Common myeloid progenitor, CD34-positive (primary cell): ENCODE measurements around the gene FAM135A.
"Not testable (repeated sequence)": the region's sequence is repeated elsewhere in the genome, so short reads cannot be mapped to it uniquely, and the experiment has no call there.

Experiments used
- CTCF ChIA-PET: fragments of 350-600 bp; sonication (Branson Sonifier 250); formaldehyde crosslinking; loops from one replicate; lab custom pipeline; 2021; ENCODE audit warnings: antibody characterized with exemption; lab: Charles Lee
- POLR2A ChIA-PET: fragments of 350-600 bp; sonication (Branson Sonifier 250); formaldehyde crosslinking; loops from one replicate; lab custom pipeline; 2021; ENCODE audit warnings: antibody characterized with exemption; lab: Charles Lee
- DNase-seq, 3 donors: peaks; one replicate each; pipeline versions ENCODE4 v3.0.0 to v3.0.0-alpha.2; 2013
- H3K27ac ChIP-seq, 2 experiments: 1 replicate in 1 of 2; 2 replicates in 1 of 2; pipeline ENCODE4 v1.7.0; 2013; ENCODE audit warnings: inconsistent platforms in 2 of 2, low read length in 2 of 2, mild to moderate bottlenecking in 2 of 2, low read depth in 1 of 2, moderate library complexity in 1 of 2; ENCODE audit not compliant: severe bottlenecking in 2 of 2, insufficient read depth in 1 of 2, poor library complexity in 1 of 2
- H3K27me3 ChIP-seq, 5 experiments: replicated peaks in 2 of 5; 1 replicate in 3 of 5; 2 replicates in 2 of 5; pipeline versions ENCODE4 v1.6.1 to v1.7.0; 2013; ENCODE audit warnings: low read length in 4 of 5, mild to moderate bottlenecking in 2 of 5, moderate library complexity in 2 of 5, inconsistent platforms in 1 of 5; ENCODE audit not compliant: insufficient read depth in 5 of 5, control insufficient read depth in 4 of 5
- H3K36me3 ChIP-seq, 4 experiments: 1 replicate in 2 of 4; 2 replicates in 2 of 4; pipeline versions ENCODE4 v1.6.1 to v1.7.0; 2013; ENCODE audit warnings: low read length in 3 of 4, control low read depth in 1 of 4, mild to moderate bottlenecking in 1 of 4; ENCODE audit not compliant: control insufficient read depth in 4 of 4, insufficient read depth in 4 of 4
- H3K4me1 ChIP-seq, 4 experiments: 1 replicate in 3 of 4; 2 replicates in 1 of 4; pipeline versions ENCODE4 v1.6.1 to v1.7.1; 2013; ENCODE audit warnings: low read length in 3 of 4, mild to moderate bottlenecking in 3 of 4, control low read depth in 1 of 4, inconsistent platforms in 1 of 4, moderate library complexity in 1 of 4; ENCODE audit not compliant: control insufficient read depth in 4 of 4, insufficient read depth in 4 of 4; ENCODE audit errors: control extremely low read depth in 1 of 4
- H3K4me3 ChIP-seq, 7 experiments: 1 replicate in 4 of 7; 2 replicates in 3 of 7; pipeline versions ENCODE4 v1.5.1 to v1.7.0; 2013; ENCODE audit warnings: mild to moderate bottlenecking in 7 of 7, low read length in 6 of 7, moderate library complexity in 6 of 7, inconsistent platforms in 2 of 7, low read depth in 2 of 7, control low read depth in 1 of 7; ENCODE audit not compliant: insufficient read depth in 4 of 7, control insufficient read depth in 1 of 7; ENCODE audit errors: extremely low read depth in 1 of 7
- H3K9me3 ChIP-seq, 5 experiments: 1 replicate in 4 of 5; 2 replicates in 1 of 5; pipeline versions ENCODE4 v1.6.1 to v1.7.1; 2013; ENCODE audit warnings: low read length in 4 of 5, mild to moderate bottlenecking in 2 of 5, inconsistent platforms in 1 of 5, low read depth in 1 of 5, moderate library complexity in 1 of 5; ENCODE audit not compliant: control insufficient read depth in 4 of 5, insufficient read depth in 2 of 5; ENCODE audit errors: control extremely low read depth in 1 of 5
- WGBS: methylation state at CpG from one replicate; pipeline ENCODE4 v1.1.5; 2013; ENCODE audit not compliant: insufficient coverage; 5-methylcytosine and 5-hydroxymethylcytosine counted together

Gene FAM135A

GRCh38 chr6:70423189-70424134, 10.2 kb downstream of the FAM135A start:
- Histone ChIP-seq H3K27me3 (no peaks in the 10 kb centered on the region), H3K27ac (no peak overlapping the region), H3K4me3 (no peak overlapping the region), H3K4me1 (no peaks in the 10 kb centered on the region), H3K36me3 (peaks cover 11 to 31% (median 24%) of the 10 kb centered on the region in 4 experiments), H3K9me3 (no peaks in the 10 kb centered on the region)
- ChIA-PET POLR2A (interaction anchor here (0.5 kb wide), 1 partner anchor 8 kb away, joined by 4 read pairs; no protein-coding TSS in a partner anchor), CTCF (interaction anchor here (0.5 kb wide), 1 partner anchor 968 kb away, joined by 4 read pairs; no protein-coding TSS in a partner anchor)
- WGBS: 100% methylated on average over 3 of the region's 5 CpGs
- no peak for DNase-seq

DNA sequence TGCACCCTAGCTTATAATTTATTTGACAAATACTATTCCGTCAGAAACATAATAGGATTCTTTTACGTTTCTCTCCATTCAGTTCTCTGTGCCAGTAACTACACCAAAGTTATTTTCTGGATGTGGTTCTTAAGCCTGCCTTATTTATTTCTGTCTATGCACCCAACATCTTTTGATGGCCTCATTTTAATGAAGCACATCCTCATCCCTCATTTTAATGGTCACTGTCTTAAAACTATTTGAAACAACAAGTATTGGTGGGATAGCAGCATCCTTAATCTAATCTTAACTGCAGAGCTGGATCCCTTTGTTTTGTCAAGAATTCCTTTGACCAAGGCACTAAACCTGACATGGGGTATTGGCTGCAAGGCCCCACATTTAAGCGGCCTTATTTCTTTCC, 11.0 kb downstream of the FAM135A start:
- no peak for DNase-seq
- CTCF ChIA-PET: no interaction called here

DNA sequence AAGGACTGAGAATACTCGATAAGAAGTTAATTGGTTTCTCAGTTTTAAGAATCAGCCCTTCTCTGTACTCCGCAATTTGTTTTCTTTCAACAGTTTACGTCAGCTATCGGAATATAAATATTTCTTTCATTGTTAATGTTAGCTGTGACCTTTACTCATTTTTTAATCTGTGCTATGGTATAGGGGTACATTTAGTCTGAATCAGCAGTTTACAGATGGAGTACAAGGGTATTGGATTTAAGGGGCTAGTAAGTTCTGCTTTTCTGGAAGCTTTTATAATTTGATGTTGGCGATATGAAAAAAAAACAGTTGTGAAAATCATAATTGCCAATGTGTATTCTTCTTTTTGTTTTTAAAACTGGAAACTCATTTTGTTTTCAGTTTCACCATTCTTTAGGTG, 23.0 kb downstream of the FAM135A start:
- ChIA-PET POLR2A (no interaction called here), CTCF (no interaction called here)
- peaks cover 2 to 33% (median 12%) of the 10 kb centered on the region in 4 experiments for H3K36me3 ChIP-seq

More for the DNA sequence above, 11.0 kb downstream of the FAM135A start:
- Histone ChIP-seq H3K27me3 (no peaks in the 10 kb centered on the region), H3K9me3 (no peaks in the 10 kb centered on the region), H3K4me1 (no peaks in the 10 kb centered on the region), H3K27ac (no peak overlapping the region), H3K4me3 (no peak overlapping the region), H3K36me3 (peaks cover 12 to 33% (median 20%) of the 10 kb centered on the region in 4 experiments)
- whole genome bisulfite sequencing: 97% methylated on average over 3 of the region's 3 CpGs
- POLR2A ChIA-PET: interaction anchor here (0.5 kb wide), 1 partner anchor 9 kb away, joined by 4 read pairs; no protein-coding TSS in a partner anchor

GRCh38 chr6:70445001-70445400, 31.7 kb downstream of the FAM135A start:
- H3K4me3 ChIP-seq: no peak overlapping the region
- CTCF ChIA-PET: no interaction called here
- POLR2A ChIA-PET: no interaction called here
- H3K9me3 ChIP-seq: peaks cover 2 to 13% (median 7%) of the 10 kb centered on the region in 5 experiments
- 92% methylated on average over 1 of the region's 2 CpGs for WGBS
- no peaks in the 10 kb centered on the region for H3K27me3 ChIP-seq
- no peaks in the 10 kb centered on the region for H3K4me1 ChIP-seq
- peaks cover 3 to 32% (median 10%) of the 10 kb centered on the region in 4 experiments for H3K36me3 ChIP-seq
- no peak overlapping the region for H3K27ac ChIP-seq
- DNase-seq: no peak

More for the DNA sequence above, 23.0 kb downstream of the FAM135A start:
- no peak overlapping the region for H3K27ac ChIP-seq
- no CpG with 5 or more reads among the region's 5 CpGs for WGBS
- no peak overlapping the region for H3K4me3 ChIP-seq
- H3K9me3 ChIP-seq: peaks cover 0 to 9% (median 0%) of the 10 kb centered on the region in 5 experiments
- no peaks in the 10 kb centered on the region for H3K4me1 ChIP-seq
- no peaks in the 10 kb centered on the region for H3K27me3 ChIP-seq
- no peak for DNase-seq

GRCh38 chr6:70447343-70448070, 34.2 kb downstream of the FAM135A start:
- H3K27me3 ChIP-seq, H3K4me3 ChIP-seq, DNase-seq, H3K4me1 ChIP-seq, H3K27ac ChIP-seq, POLR2A ChIA-PET: not testable (repeated sequence)
- CTCF ChIA-PET: interaction anchor here (1.4 kb wide), 1 partner anchor 15 kb away, joined by 3 read pairs; no protein-coding TSS in a partner anchor
- Histone ChIP-seq H3K9me3 (peaks cover 2 to 15% (median 7%) of the 10 kb centered on the region in 5 experiments), H3K36me3 (peaks cover 3 to 30% (median 8%) of the 10 kb centered on the region in 4 experiments)
- 89% methylated on average over 12 of the region's 13 CpGs for WGBS

DNA sequence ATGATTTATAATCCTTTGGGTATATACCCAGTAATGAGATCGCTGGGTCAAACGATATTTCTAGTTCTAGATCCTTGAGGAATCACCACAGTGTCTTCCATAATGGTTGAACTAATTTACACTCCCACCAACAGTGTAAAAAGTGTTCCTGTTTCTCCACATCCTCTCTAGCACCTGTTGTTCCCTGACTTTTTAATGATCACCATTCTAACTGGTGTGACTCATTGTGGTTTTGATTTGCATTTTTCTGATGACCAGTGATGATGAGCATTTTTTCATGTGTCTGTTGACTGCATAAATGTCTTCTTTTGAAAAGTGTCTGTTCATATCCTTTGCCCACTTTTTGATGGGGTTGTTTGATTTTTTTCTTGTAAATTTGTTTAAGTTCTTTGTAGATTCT, 40.6 kb downstream of the FAM135A start:
- DNase-seq: peak in 1 of 3 donors; percentile 11
- WGBS: 100% methylated on average over 2 of the region's 2 CpGs
- H3K36me3 ChIP-seq: peaks cover 0 to 19% (median 2%) of the 10 kb centered on the region in 4 experiments
- H3K4me1 ChIP-seq, H3K27ac ChIP-seq, POLR2A ChIA-PET, H3K27me3 ChIP-seq, H3K4me3 ChIP-seq, CTCF ChIA-PET, H3K9me3 ChIP-seq: not testable (repeated sequence)
